ENCODE data around the gene PPP1R9B. TPM values are rescaled to one million over a fixed set of nuclear protein-coding genes. Genes with fewer than 3 reads are reported as not detected.

Gene PPP1R9B
- polyA plus RNA-seq, 1 donor (not counting 4 experiments of a cell fraction or from before 2014, with no cell fraction given): 16.1 TPM

- no peak overlapping the region for H2AFZ ChIP-seq (ENCODE audit: control insufficient read depth, low read length)
- H3K4me2 ChIP-seq (ENCODE audit: control insufficient read depth, extremely low read depth, insufficient read depth, low read depth, low read length): peak overlapping the region; percentile 19
- no peaks in the 10 kb centered on the region for H3K9me3 ChIP-seq (ENCODE audit: control insufficient read depth, low read depth, low read length)
- dilution Hi-C loops (cut with MboI; ENCODE audit: extremely low pct_ligation_motif_present, low sequenced_read_pairs): no loop called here
- H4K20me1 ChIP-seq (ENCODE audit: control insufficient read depth, extremely low read depth, insufficient read depth, low read length): no peaks in the 10 kb centered on the region
- H3K79me2 ChIP-seq (ENCODE audit: control insufficient read depth, insufficient read depth, low read length): peaks cover 13% of the 10 kb centered on the region
- no peak overlapping the region for H3K4me3 ChIP-seq (ENCODE audit: control insufficient read depth in 2 of 3, extremely low read depth in 1 of 3, insufficient read depth in 2 of 3, low read depth in 1 of 3, low read length in 3 of 3)
- FAIRE-seq: peak; percentile 5
- H3K36me3 ChIP-seq (ENCODE audit: control insufficient read depth in 2 of 2, extremely low read depth in 1 of 2, insufficient read depth in 2 of 2, low read length in 2 of 2): no peaks in the 10 kb centered on the region
- TF ChIP-seq EZH2 (IDR thresholded peaks at IDR 0.05; ENCODE audit: low read length) (no peak), CTCF (optimal IDR thresholded peaks at IDR 0.05 in 1 of 3, IDR thresholded peaks at IDR 0.05 in 1 of 3, conservative IDR thresholded peaks at IDR 0.05 in 1 of 3; ENCODE audit: extremely low read depth in 1 of 3, insufficient read depth in 2 of 3, low read length in 3 of 3) (no peak)
- peaks cover 33% of the 10 kb centered on the region for H3K4me1 ChIP-seq (ENCODE audit: control insufficient read depth, extremely low read depth, insufficient read depth, low read length)
- H3K9ac ChIP-seq (ENCODE audit: control insufficient read depth, extremely low read depth, insufficient read depth, low read length): no peak overlapping the region
- H3K9me1 ChIP-seq (ENCODE audit: control insufficient read depth, extremely low read depth, insufficient read depth, low read length): no peaks in the 10 kb centered on the region
- H3K27me3 ChIP-seq (ENCODE audit: control insufficient read depth, extremely low read depth, insufficient read depth, low read length): no peaks in the 10 kb centered on the region
- no peak for DNase-seq (ENCODE audit: low read depth, low spot score)
- no peak overlapping the region for H3K27ac ChIP-seq (ENCODE audit: control insufficient read depth, insufficient read depth, low read length)
Observed at GRCh38 chr17:50153650-50154575, 3.4 kb upstream of the PPP1R9B start.

- Histone ChIP-seq H3K27ac (ENCODE audit: control insufficient read depth, insufficient read depth, low read length) (no peak overlapping the region), H3K9me1 (ENCODE audit: control insufficient read depth, extremely low read depth, insufficient read depth, low read length) (no peaks in the 10 kb centered on the region), H3K27me3 (ENCODE audit: control insufficient read depth, extremely low read depth, insufficient read depth, low read length) (no peaks in the 10 kb centered on the region), H3K4me3 (ENCODE audit: control insufficient read depth in 2 of 3, extremely low read depth in 1 of 3, insufficient read depth in 2 of 3, low read depth in 1 of 3, low read length in 3 of 3) (no peak overlapping the region), H3K79me2 (ENCODE audit: control insufficient read depth, insufficient read depth, low read length) (peaks cover 23% of the 10 kb centered on the region), H3K4me1 (ENCODE audit: control insufficient read depth, extremely low read depth, insufficient read depth, low read length) (peaks cover 42% of the 10 kb centered on the region), H3K9ac (ENCODE audit: control insufficient read depth, extremely low read depth, insufficient read depth, low read length) (no peak overlapping the region), H3K36me3 (ENCODE audit: control insufficient read depth in 2 of 2, extremely low read depth in 1 of 2, insufficient read depth in 2 of 2, low read length in 2 of 2) (peaks cover 0 to 4% of the 10 kb centered on the region in 2 experiments), H4K20me1 (ENCODE audit: control insufficient read depth, extremely low read depth, insufficient read depth, low read length) (peaks cover 10% of the 10 kb centered on the region), H3K4me2 (ENCODE audit: control insufficient read depth, extremely low read depth, insufficient read depth, low read depth, low read length) (no peak overlapping the region), H2AFZ (ENCODE audit: control insufficient read depth, low read length) (no peak overlapping the region), H3K9me3 (ENCODE audit: control insufficient read depth, low read depth, low read length) (no peaks in the 10 kb centered on the region)
- no peak for FAIRE-seq
- no peak for DNase-seq (ENCODE audit: low read depth, low spot score)
- TF ChIP-seq EZH2 (IDR thresholded peaks at IDR 0.05; ENCODE audit: low read length) (no peak), CTCF (optimal IDR thresholded peaks at IDR 0.05 in 1 of 3, IDR thresholded peaks at IDR 0.05 in 1 of 3, conservative IDR thresholded peaks at IDR 0.05 in 1 of 3; ENCODE audit: extremely low read depth in 1 of 3, insufficient read depth in 2 of 3, low read length in 3 of 3) (no peak)
- dilution Hi-C loops (cut with MboI; ENCODE audit: extremely low pct_ligation_motif_present, low sequenced_read_pairs): no loop called here
Observed at GRCh38 chr17:50152736-50153135, 2.3 kb upstream of the PPP1R9B start.
